Tibial nerve (tissue), 4 donors: ENCODE measurements around the gene RNF4. TPM values are rescaled to one million over a fixed set of nuclear protein-coding genes. Genes with fewer than 3 reads are reported as not detected.
"Not testable (repeated sequence)": the region's sequence is repeated elsewhere in the genome, so short reads cannot be mapped to it uniquely, and the experiment has no call there.

Source experiments
- DNase-seq, 2 donors: peaks; one replicate each; pipeline ENCODE4 v3.0.0-alpha.2; 2019; ENCODE audit warnings: low spot score in 2 of 2
- H3K27ac ChIP-seq, 4 donors: fragments of 200-600 bp; sonication (generic) in 3 of 4; one replicate each; pipeline ENCODE4 v1.5.1; 2017 to 2019; ENCODE audit warnings: mild to moderate bottlenecking in 1 of 4
- H3K27me3 ChIP-seq, 2 donors: fragments of 200-600 bp; sonication (generic) in 1 of 2; one replicate each; pipeline versions ENCODE4 v1.5.1 to v1.6.0; 2017 to 2019
- H3K36me3 ChIP-seq, 3 donors: fragments of 200-600 bp; sonication (generic); one replicate each; pipeline ENCODE4 v1.5.1; 2018 to 2019
- H3K4me1 ChIP-seq, 4 donors: fragments of 200-600 bp; sonication (generic) in 3 of 4; one replicate each; pipeline ENCODE4 v1.5.1; 2017 to 2019
- H3K4me3 ChIP-seq, 4 donors: fragments of 200-600 bp; sonication (generic) in 3 of 4; one replicate each; pipeline ENCODE4 v1.5.1; 2017 to 2019; ENCODE audit warnings: mild to moderate bottlenecking in 1 of 4, moderate library complexity in 1 of 4
- H3K9me3 ChIP-seq, 4 donors: fragments of 200-600 bp; sonication (generic) in 3 of 4; one replicate each; pipeline ENCODE4 v1.5.1; 2017 to 2019
- CTCF ChIP-seq, 5 experiments: fragments of 200-600 bp in 3 of 5; fragments of 450-650 bp in 2 of 5; sonication (generic) in 3 of 5; IDR thresholded peaks; one replicate each; pipeline ENCODE4 v1.5.1; 2016 to 2019; ENCODE audit warnings: antibody characterized with exemption in 5 of 5, mild to moderate bottlenecking in 3 of 5, moderate library complexity in 2 of 5
- EP300 ChIP-seq, 2 donors: sonication (generic); formaldehyde crosslinking; IDR thresholded peaks; one replicate each; pipeline ENCODE4 v1.6.1; 2017; ENCODE audit warnings: antibody characterized with exemption in 2 of 2, mild to moderate bottlenecking in 1 of 2
- POLR2A ChIP-seq, 2 donors: fragments of 450-650 bp; IDR thresholded peaks; one replicate each; pipeline ENCODE4 v1.6.1; 2017; ENCODE audit warnings: antibody characterized with exemption in 2 of 2, mild to moderate bottlenecking in 2 of 2, moderate library complexity in 2 of 2
- WGBS, 2 donors: methylation state at CpG; one replicate each; pipeline ENCODE4 v1.1.5; 2018; 5-methylcytosine and 5-hydroxymethylcytosine counted together
- total RNA-seq, 4 donors: library from RNA; depleted of rRNA; stranded (reverse); fragments of >200 nt; gene quantifications; one replicate each; pipeline ENCODE4 v1.1.0, GENCODE V29; 2016

The RNF4 gene
- total RNA-seq, 4 donors from 2014 or later: 33.0 to 67.7 (median 49.3) TPM

GRCh38 chr4:2512396-2513135, 43.7 kb downstream of the RNF4 start:
- peaks cover 2 to 75% (median 18%) of the 10 kb centered on the region in 3 donors for H3K36me3 ChIP-seq
- WGBS, 2 donors: 89 to 92% methylated on average over 14 to 15 of the region's 15 CpGs
- no peak for TF ChIP-seq EP300 (IDR thresholded peaks at IDR 0.05)
- TF ChIP-seq CTCF (IDR thresholded peaks at IDR 0.05): no peak
- no peak for TF ChIP-seq POLR2A (IDR thresholded peaks at IDR 0.05)

DNA sequence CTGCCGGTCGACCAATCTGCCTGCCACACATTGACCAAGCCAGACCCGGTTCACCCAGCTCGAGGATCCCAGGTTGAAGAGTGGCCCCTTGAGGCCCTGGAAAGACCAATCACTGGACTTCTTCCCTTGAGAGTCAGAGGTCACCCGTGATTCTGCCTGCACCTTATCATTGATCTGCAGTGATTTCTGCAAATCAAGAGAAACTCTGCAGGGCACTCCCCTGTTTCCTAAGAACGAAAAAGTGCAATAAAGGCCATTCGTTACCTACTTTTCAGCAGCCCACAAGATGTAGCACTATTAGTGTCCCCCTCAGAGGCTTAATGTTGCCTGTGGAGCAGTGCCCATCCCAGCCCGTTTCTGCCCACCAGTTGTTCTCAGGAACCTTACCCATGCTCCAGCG, 45.3 kb downstream of the RNF4 start:
- WGBS, 2 donors: 80 to 85% methylated on average over 9 of the region's 9 CpGs
- peaks cover 0 to 15% (median 0%) of the 10 kb centered on the region in 4 donors for H3K4me1 ChIP-seq
- not testable (repeated sequence) for H3K27ac ChIP-seq, H3K27me3 ChIP-seq, H3K4me3 ChIP-seq, H3K9me3 ChIP-seq, DNase-seq
- H3K36me3 ChIP-seq: peaks cover 2 to 71% (median 18%) of the 10 kb centered on the region in 3 donors

More at GRCh38 chr4:2512396-2513135, 43.7 kb downstream of the RNF4 start:
- no peak overlapping the region for H3K4me3 ChIP-seq
- H3K27ac ChIP-seq: no peak overlapping the region
- DNase-seq: no peak
- H3K27me3 ChIP-seq: no peaks in the 10 kb centered on the region
- no peaks in the 10 kb centered on the region for H3K9me3 ChIP-seq
- peaks cover 0 to 15% (median 0%) of the 10 kb centered on the region in 4 donors for H3K4me1 ChIP-seq

GRCh38 chr4:2514944-2515343, 46.0 kb downstream of the RNF4 start:
- H3K27ac ChIP-seq, DNase-seq, H3K9me3 ChIP-seq, H3K27me3 ChIP-seq, H3K4me3 ChIP-seq: not testable (repeated sequence)
- WGBS, 2 donors: 45 to 59% methylated on average over 11 of the region's 11 CpGs
- H3K36me3 ChIP-seq: peaks cover 2 to 66% (median 18%) of the 10 kb centered on the region in 3 donors
- peaks cover 0 to 15% (median 0%) of the 10 kb centered on the region in 4 donors for H3K4me1 ChIP-seq

- H3K36me3 ChIP-seq: peaks cover 2 to 57% (median 14%) of the 10 kb centered on the region in 3 donors
These were observed 47.1 kb downstream of the RNF4 start for GRCh38 chr4:2515830-2516550.

GRCh38 chr4:2516635-2517034, 47.7 kb downstream of the RNF4 start:
- peaks cover 0 to 15% (median 0%) of the 10 kb centered on the region in 4 donors for H3K4me1 ChIP-seq
- 74 to 75% methylated on average over 2 of the region's 2 CpGs for WGBS, 2 donors
- H3K27ac ChIP-seq: peak overlapping the region in 1 of 4 donors; percentile 14
- H3K36me3 ChIP-seq: peaks cover 2 to 55% (median 14%) of the 10 kb centered on the region in 3 donors
- no peak for TF ChIP-seq CTCF (IDR thresholded peaks at IDR 0.05)
- no peak for TF ChIP-seq EP300 (IDR thresholded peaks at IDR 0.05)
- no peak for TF ChIP-seq POLR2A (IDR thresholded peaks at IDR 0.05)
- no peak for DNase-seq
- H3K27me3 ChIP-seq: no peaks in the 10 kb centered on the region
- H3K9me3 ChIP-seq: no peaks in the 10 kb centered on the region
- H3K4me3 ChIP-seq: no peak overlapping the region

More at GRCh38 chr4:2515830-2516550, 47.1 kb downstream of the RNF4 start:
- Histone ChIP-seq H3K9me3 (no peaks in the 10 kb centered on the region), H3K27ac (peak overlapping the region in 2 of 4 donors; percentile 16 to 40), H3K4me3 (no peak overlapping the region), H3K27me3 (no peaks in the 10 kb centered on the region), H3K4me1 (peaks cover 0 to 15% (median 0%) of the 10 kb centered on the region in 4 donors)
- whole genome bisulfite sequencing, 2 donors: 51 to 61% methylated on average over 4 of the region's 4 CpGs
- TF ChIP-seq CTCF (IDR thresholded peaks at IDR 0.05) (no peak), EP300 (IDR thresholded peaks at IDR 0.05) (no peak), POLR2A (IDR thresholded peaks at IDR 0.05) (no peak)
- DNase-seq: peak; percentile 26 to 54

- no peaks in the 10 kb centered on the region for H3K9me3 ChIP-seq
- no peaks in the 10 kb centered on the region for H3K36me3 ChIP-seq
- 91 to 92% methylated on average over 9 of the region's 9 CpGs for WGBS, 2 donors
- DNase-seq: no peak
- H3K4me1 ChIP-seq: no peaks in the 10 kb centered on the region
- no peak overlapping the region for H3K4me3 ChIP-seq
- no peaks in the 10 kb centered on the region for H3K27me3 ChIP-seq
- H3K27ac ChIP-seq: no peak overlapping the region
- TF ChIP-seq CTCF (IDR thresholded peaks at IDR 0.05) (no peak), EP300 (IDR thresholded peaks at IDR 0.05) (no peak), POLR2A (IDR thresholded peaks at IDR 0.05) (no peak)
These were observed 57.7 kb downstream of the RNF4 start for GRCh38 chr4:2526559-2526958.
